K562 (cell line): ENCODE data around the gene ZNF737. TPM values are rescaled to one million over a fixed set of nuclear protein-coding genes. Genes with fewer than 3 reads are reported as not detected.

Experiments used
- ATAC-seq: fragments of 200-7000 bp; cut with Tn5 transposase; 3 replicates; pipeline ENCODE4 v1.9.1; 2020; ENCODE audit warnings: moderate library complexity
- BruUV-seq: library from RNA; stranded (reverse); fragments of 400-500 nt; replicated peaks from 2 replicates; lab custom pipeline; 2021; lab: Mats Ljungman, UMichigan
- CTCF ChIA-PET: fragments of 300-600 bp; formaldehyde crosslinking; extraction: SDS; loops from one replicate; lab custom pipeline; 2021; ENCODE audit warnings: low intra/inter-chr PET ratio; lab: Yijun Ruan, JAX
- POLR2A ChIA-PET: fragments of 300-600, 350-650 bp; sonication (Branson Sonifier 250); formaldehyde crosslinking; extraction: SDS; loops from one replicate; lab custom pipeline; 2021; ENCODE audit warnings: antibody characterized with exemption, inconsistent platforms; lab: Yijun Ruan, JAX
- DNase-seq, 4 experiments: peaks; one replicate each; pipeline versions ENCODE4 v3.0.0 to v3.0.0-alpha.2; 2011 to 2018; ENCODE audit warnings: low spot score in 3 of 4, mixed read lengths in 3 of 4; ENCODE audit errors: extremely low read depth in 1 of 4
- FAIRE-seq: peaks from 2 replicates; lab custom pipeline; 2011; peaks lifted over from hg19 to GRCh38; lab: Jason Lieb, UNC
- H2AFZ ChIP-seq: 2 replicates; pipeline ENCODE4 v1.6.0; 2011; ENCODE audit warnings: low read depth, low read length, control low read depth, inconsistent platforms
- H3K27ac ChIP-seq: fragments of 200-600 bp; 3 replicates; pipeline ENCODE4 v1.8.0; 2011; ENCODE audit warnings: low read depth, mild to moderate bottlenecking, control low read depth, inconsistent platforms, low read length, moderate library complexity, mixed read lengths; ENCODE audit errors: extremely low read depth
- H3K27me3 ChIP-seq, 2 experiments: fragments of 300-600 bp in 1 of 2; 2 replicates in 1 of 2; 3 replicates in 1 of 2; pipeline versions ENCODE4 v1.6.0 to v1.8.0; 2011; ENCODE audit warnings: inconsistent platforms in 2 of 2, low read length in 2 of 2, mild to moderate bottlenecking in 1 of 2, mixed read lengths in 1 of 2, moderate library complexity in 1 of 2; ENCODE audit not compliant: control insufficient read depth in 2 of 2, insufficient read depth in 2 of 2
- H3K36me3 ChIP-seq: fragments of 300-600 bp; 3 replicates; pipeline ENCODE4 v1.8.0; 2011; ENCODE audit warnings: mild to moderate bottlenecking, low read length, inconsistent platforms; ENCODE audit not compliant: control insufficient read depth, insufficient read depth
- H3K4me1 ChIP-seq, 2 experiments: fragments of 200-600 bp in 1 of 2; replicated peaks in 1 of 2; 2 replicates in 1 of 2; 3 replicates in 1 of 2; pipeline versions ENCODE4 v1.5.1 to v1.8.0; 2011; ENCODE audit warnings: inconsistent platforms in 2 of 2, low read length in 2 of 2, mild to moderate bottlenecking in 1 of 2, mixed read lengths in 1 of 2, moderate library complexity in 1 of 2; ENCODE audit not compliant: control insufficient read depth in 2 of 2, insufficient read depth in 2 of 2
- H3K4me2 ChIP-seq: 2 replicates; pipeline ENCODE4 v1.6.1; 2011; ENCODE audit warnings: low read length, control low read depth, inconsistent platforms, mixed read lengths; ENCODE audit not compliant: insufficient read depth
- H3K4me3 ChIP-seq: fragments of 200-600 bp; sonication (generic), shearing (Covaris generic); 2 replicates; pipeline ENCODE4 v1.5.1; 2016; ENCODE audit warnings: control low read depth, inconsistent platforms
- H3K79me2 ChIP-seq: fragments of 200-600 bp; 3 replicates; pipeline ENCODE4 v1.8.0; 2011; ENCODE audit warnings: low read length, inconsistent platforms; ENCODE audit not compliant: control insufficient read depth, insufficient read depth
- H3K9ac ChIP-seq, 2 experiments: 2 replicates each; pipeline versions ENCODE4 v1.6.0 to v1.6.1; 2011; ENCODE audit warnings: low read depth in 2 of 2, low read length in 2 of 2, control low read depth in 1 of 2, inconsistent platforms in 1 of 2, mild to moderate bottlenecking in 1 of 2, mixed read lengths in 1 of 2; ENCODE audit not compliant: insufficient read depth in 1 of 2
- H3K9me1 ChIP-seq: one replicate; pipeline ENCODE4 v1.6.0; 2011; ENCODE audit warnings: inconsistent platforms, mild to moderate bottlenecking, low read length, moderate library complexity; ENCODE audit not compliant: control insufficient read depth, insufficient read depth
- H3K9me3 ChIP-seq: replicated peaks from 2 replicates; pipeline ENCODE4 v1.5.1; 2011; ENCODE audit warnings: low read depth, low read length, inconsistent platforms; ENCODE audit not compliant: control insufficient read depth, insufficient read depth
- H4K20me1 ChIP-seq: replicated peaks from 2 replicates; pipeline ENCODE4 v1.6.1; 2011; ENCODE audit warnings: low read length, inconsistent platforms, mixed read lengths; ENCODE audit not compliant: control insufficient read depth, insufficient read depth
- BMI1 ChIP-seq: fragments of 150-350 bp; IDR thresholded peaks from 2 replicates; pipeline ENCODE4 v1.6.1; 2014; ENCODE audit warnings: low read length
- FOXA3 ChIP-seq, 2 experiments: fragments of 450-650 bp in 1 of 2; sonication (generic) in 1 of 2; formaldehyde crosslinking; IDR thresholded peaks in 1 of 2; conservative IDR thresholded peaks in 1 of 2; 2 replicates each; pipeline versions ENCODE4 v1.4.0 to v1.8.0; 2020 to 2022; ENCODE audit warnings: mild to moderate bottlenecking in 2 of 2, missing genetic modification reagents in 1 of 2
- HMBOX1 ChIP-seq: sonication (generic); IDR thresholded peaks from 2 replicates; pipeline ENCODE4 v1.6.1; 2016
- KAT7 ChIP-seq: sonication (generic); formaldehyde crosslinking; IDR thresholded peaks from 2 replicates; pipeline ENCODE4 v1.8.0; 2022; ENCODE audit warnings: missing genetic modification reagents, mild to moderate bottlenecking, borderline replicate concordance
- SMAD1 ChIP-seq: fragments of 150-350 bp; IDR thresholded peaks from 2 replicates; pipeline ENCODE4 v1.6.1; 2014; ENCODE audit warnings: low read length, low read depth; ENCODE audit not compliant: partially characterized antibody
- SRSF9 ChIP-seq: fragments of 200-400 bp; formaldehyde crosslinking; IDR thresholded peaks from 2 replicates; pipeline ENCODE4 v1.6.1; 2017; ENCODE audit warnings: low read depth, low read length, borderline replicate concordance
- in situ Hi-C: fragments of 300-500 bp; cut with MboI; formaldehyde crosslinking; loops from 4 replicates; pipeline ENCODE4 v1.15.0; 2018; ENCODE audit warnings: inconsistent platforms, mixed read lengths
- intact Hi-C: fragments of 100-400 bp; cut with micrococcal nuclease; formaldehyde crosslinking; loops from 2 replicates; pipeline ENCODE4 v1.14.2; 2022
- polyA plus RNA-seq, 8 experiments: library from polyadenylated mRNA; depleted of rRNA in 4 of 8; stranded (reverse) in 5 of 8; unstranded in 3 of 8; fragments of >200 nt; fragmentation: Nextera tagmentation in 2 of 8; fragmentation: Illumina TruSeq in 1 of 8; extraction: Ambion mirVana in 2 of 8; extraction: Trizol in 1 of 8; gene quantifications; 2 replicates each; pipeline versions ENCODE4 v1.2.1 to v1.2.3, GENCODE V29; 2011 to 2014; ENCODE audit warnings: inconsistent platforms in 1 of 8, missing spikeins in 1 of 8
- total RNA-seq, 7 experiments: library from RNA; depleted of rRNA in 6 of 7; stranded (reverse); fragments of >200 nt in 6 of 7; fragmentation: Illumina TruSeq in 2 of 7; extraction: Trizol in 2 of 7; gene quantifications; 2 replicates each; pipeline versions ENCODE4 v1.2.1 to v1.2.3, GENCODE V29; 2011 to 2021; ENCODE audit warnings: low replicate concordance in 1 of 7
- TF ChIP-seq, protein P1 (sequence below): fragments of 450-650 bp; conservative IDR thresholded peaks from 2 replicates; pipeline ENCODE4 v1.6.1; 2016; ENCODE audit warnings: missing genetic modification characterization, low read depth, mild to moderate bottlenecking, missing compliant biosample characterization, moderate library complexity
- TF ChIP-seq, protein P2 (sequence below): fragments of 250-450 bp; sonication (Bioruptor Pico); IDR thresholded peaks from 2 replicates; pipeline ENCODE4 v1.8.0; 2022; ENCODE audit warnings: moderate library complexity, mild to moderate bottlenecking, inconsistent platforms

The ZNF737 gene
- total and polyA plus RNA-seq, 9 of the 15 experiments (the other 6 are each of a cell fraction or from before 2014, with no cell fraction given) = 0.01 to 0.32 (median 0.10) TPM; not detected in 1

- Histone ChIP-seq H3K79me2 (no peaks in the 10 kb centered on the region), H3K27me3 (no peaks in the 10 kb centered on the region), H3K27ac (no peak overlapping the region), H3K4me1 (no peaks in the 10 kb centered on the region), H3K9ac (no peak overlapping the region), H3K9me1 (no peaks in the 10 kb centered on the region), H3K4me3 (no peak overlapping the region), H3K9me3 (no peaks in the 10 kb centered on the region), H2AFZ (no peak overlapping the region), H3K4me2 (no peak overlapping the region), H3K36me3 (no peaks in the 10 kb centered on the region), H4K20me1 (no peaks in the 10 kb centered on the region)
- BruUV-seq = no TSS peak
- no peak for FAIRE-seq
- no peak for DNase-seq
- intact Hi-C loops = no loop called here
- ChIA-PET CTCF (no interaction called here), POLR2A (no interaction called here)
- in situ Hi-C loops = no loop called here
- TF ChIP-seq FOXA3 (CRISPR knock-in tag; conservative IDR thresholded peaks at IDR 0.05 in 1 of 2, IDR thresholded peaks at IDR 0.05 in 1 of 2) (no peak), KAT7 (CRISPR knock-in tag) (no peak), BMI1 (no peak), HMBOX1 (no peak), SRSF9 (no peak), SMAD1 (no peak)
- TF ChIP-seq, protein P1, sequence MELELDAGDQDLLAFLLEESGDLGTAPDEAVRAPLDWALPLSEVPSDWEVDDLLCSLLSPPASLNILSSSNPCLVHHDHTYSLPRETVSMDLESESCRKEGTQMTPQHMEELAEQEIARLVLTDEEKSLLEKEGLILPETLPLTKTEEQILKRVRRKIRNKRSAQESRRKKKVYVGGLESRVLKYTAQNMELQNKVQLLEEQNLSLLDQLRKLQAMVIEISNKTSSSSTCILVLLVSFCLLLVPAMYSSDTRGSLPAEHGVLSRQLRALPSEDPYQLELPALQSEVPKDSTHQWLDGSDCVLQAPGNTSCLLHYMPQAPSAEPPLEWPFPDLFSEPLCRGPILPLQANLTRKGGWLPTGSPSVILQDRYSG (tag) = no peak
- TF ChIP-seq, protein P2, sequence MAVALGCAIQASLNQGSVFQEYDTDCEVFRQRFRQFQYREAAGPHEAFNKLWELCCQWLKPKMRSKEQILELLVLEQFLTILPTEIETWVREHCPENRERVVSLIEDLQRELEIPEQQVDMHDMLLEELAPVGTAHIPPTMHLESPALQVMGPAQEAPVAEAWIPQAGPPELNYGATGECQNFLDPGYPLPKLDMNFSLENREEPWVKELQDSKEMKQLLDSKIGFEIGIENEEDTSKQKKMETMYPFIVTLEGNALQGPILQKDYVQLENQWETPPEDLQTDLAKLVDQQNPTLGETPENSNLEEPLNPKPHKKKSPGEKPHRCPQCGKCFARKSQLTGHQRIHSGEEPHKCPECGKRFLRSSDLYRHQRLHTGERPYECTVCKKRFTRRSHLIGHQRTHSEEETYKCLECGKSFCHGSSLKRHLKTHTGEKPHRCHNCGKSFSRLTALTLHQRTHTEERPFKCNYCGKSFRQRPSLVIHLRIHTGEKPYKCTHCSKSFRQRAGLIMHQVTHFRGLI (CRISPR knock-in tag) = no peak
- ATAC-seq = no peak
These were observed 7.0 kb downstream of the ZNF737 start for GRCh38 chr19:20558571-20558970.
